GM19372 (cell line): ENCODE results near the gene CCR7.
"Not testable (repeated sequence)": the region's sequence is repeated elsewhere in the genome, so short reads cannot be mapped to it uniquely, and the experiment has no call there.

Experiments
- ATAC-seq: cut with Tn5 transposase; IDR thresholded peaks from one replicate; pipeline ENCODE4 v1.9.1; 2021; ENCODE audit warnings: mild to moderate bottlenecking, low read depth, moderate library complexity; ENCODE audit not compliant: unreplicated experiment

CCR7 gene

GRCh38 chr17:40597556-40598300, 32.5 kb upstream of the CCR7 start:
- no peak for ATAC-seq

- no peak for ATAC-seq
These were observed 31.9 kb upstream of the CCR7 start for GRCh38 chr17:40597156-40597555.

GRCh38 chr17:40596261-40596919, 31.1 kb upstream of the CCR7 start:
- no peak for ATAC-seq

DNA sequence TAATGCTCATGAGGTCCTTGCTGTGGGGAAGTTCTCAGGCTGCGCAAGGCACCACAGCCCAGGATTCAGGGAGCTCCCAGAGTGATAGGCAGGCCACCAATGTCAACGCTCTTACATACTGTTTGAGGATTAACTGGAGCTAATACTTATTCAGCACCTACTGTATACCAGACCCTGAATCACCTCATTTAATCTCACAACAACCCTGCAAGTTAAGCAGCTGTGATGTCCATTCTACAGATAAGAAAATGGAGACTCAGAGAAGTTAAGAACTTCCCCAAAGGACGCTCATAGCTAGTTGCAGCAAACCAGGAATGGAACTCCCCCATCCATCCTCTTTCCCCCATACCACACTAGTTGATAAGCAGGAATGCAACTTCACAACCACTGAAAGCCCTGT, 25.5 kb upstream of the CCR7 start:
- ATAC-seq: no peak

GRCh38 chr17:40588552-40588951, 23.3 kb upstream of the CCR7 start:
- no peak for ATAC-seq

GRCh38 chr17:40586264-40586663, 21.0 kb upstream of the CCR7 start:
- ATAC-seq: not testable (repeated sequence)

DNA sequence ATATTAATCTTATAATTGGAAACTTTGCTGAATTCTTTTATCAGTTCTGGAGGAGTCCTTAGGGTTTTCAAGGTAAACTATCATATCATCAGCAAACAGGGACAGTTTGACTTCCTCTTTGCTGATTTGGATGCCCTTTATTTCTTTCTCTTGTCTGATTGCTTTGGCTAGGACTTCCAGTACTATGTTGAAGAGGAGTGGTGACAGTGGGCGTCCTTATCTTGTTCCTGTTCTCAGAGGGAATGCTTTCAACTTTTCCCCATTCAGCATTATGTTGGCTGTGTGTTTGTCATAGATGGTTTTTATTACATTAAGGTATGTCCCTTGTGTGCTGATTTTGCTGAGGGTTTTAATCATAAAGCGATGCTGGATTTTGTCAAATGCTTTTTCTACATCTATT, 19.7 kb upstream of the CCR7 start:
- not testable (repeated sequence) for ATAC-seq

DNA sequence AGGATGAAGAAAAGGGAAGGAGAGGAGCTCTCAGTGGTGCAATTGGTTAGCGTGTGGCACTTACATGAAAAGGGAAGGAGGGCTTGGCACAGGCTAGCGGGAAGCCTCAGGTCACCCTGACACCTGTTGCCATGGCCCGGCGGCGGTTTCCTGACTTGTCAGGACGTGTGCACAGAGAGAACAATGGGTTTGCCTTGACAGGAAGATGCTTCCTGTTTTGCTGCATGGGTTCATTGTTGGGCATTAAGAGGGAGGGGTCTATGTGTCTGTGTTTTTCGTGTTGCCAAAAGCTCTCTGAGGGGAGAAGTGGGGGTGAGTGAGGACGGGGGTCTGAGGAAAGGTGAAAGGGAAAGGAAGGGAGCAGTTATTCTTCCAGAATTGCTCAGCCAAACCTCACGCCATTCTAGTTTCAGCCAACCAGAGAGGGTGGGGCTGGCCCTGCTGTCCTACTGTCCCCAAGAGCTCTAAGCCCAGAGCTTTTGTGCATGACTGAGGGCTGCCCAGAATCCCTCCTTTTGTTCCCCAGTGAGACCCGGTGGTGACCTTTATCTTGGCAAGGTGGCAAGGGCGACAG, 17.1 kb upstream of the CCR7 start:
- ATAC-seq: peak; percentile 71

DNA sequence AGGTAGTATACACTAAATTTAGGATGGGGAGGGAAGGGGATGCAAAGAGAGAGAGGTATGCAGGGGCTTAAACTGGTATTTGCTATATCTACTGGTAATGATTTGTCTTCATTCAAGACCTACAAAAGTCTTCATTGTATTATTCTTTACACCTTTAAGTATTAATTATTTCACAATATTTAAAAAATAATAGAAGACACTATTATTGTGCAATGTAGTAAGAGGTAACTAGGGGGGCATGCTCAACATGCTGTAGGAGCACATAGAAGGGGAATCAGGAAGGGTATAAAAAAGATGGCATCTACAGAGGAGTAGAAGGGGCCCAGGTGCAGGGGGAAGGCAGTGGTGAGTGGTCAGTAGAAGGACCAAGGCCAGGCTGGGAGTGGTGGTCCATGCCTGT, 14.9 kb upstream of the CCR7 start:
- ATAC-seq: no peak

DNA sequence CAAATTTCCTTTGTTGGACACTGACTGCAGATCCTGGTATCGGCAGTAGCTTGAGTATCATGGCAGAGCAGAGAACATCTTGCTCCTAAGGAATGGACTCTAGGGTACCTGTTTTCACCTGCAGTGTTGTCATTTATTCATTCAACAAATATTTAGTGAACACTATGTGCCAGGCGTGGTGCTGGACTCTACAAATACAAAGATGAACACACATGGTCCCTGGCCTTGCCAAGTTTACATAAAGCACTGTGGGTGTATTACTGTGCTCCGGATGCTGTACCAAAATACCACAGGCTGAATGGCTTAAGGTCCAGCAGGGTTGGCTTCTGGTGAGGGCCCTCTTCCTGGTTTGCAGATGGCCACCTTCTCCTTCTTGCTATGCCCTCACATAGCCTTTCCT, 14.2 kb upstream of the CCR7 start:
- ATAC-seq: no peak

GRCh38 chr17:40577611-40578065, 12.4 kb upstream of the CCR7 start:
- no peak for ATAC-seq

DNA sequence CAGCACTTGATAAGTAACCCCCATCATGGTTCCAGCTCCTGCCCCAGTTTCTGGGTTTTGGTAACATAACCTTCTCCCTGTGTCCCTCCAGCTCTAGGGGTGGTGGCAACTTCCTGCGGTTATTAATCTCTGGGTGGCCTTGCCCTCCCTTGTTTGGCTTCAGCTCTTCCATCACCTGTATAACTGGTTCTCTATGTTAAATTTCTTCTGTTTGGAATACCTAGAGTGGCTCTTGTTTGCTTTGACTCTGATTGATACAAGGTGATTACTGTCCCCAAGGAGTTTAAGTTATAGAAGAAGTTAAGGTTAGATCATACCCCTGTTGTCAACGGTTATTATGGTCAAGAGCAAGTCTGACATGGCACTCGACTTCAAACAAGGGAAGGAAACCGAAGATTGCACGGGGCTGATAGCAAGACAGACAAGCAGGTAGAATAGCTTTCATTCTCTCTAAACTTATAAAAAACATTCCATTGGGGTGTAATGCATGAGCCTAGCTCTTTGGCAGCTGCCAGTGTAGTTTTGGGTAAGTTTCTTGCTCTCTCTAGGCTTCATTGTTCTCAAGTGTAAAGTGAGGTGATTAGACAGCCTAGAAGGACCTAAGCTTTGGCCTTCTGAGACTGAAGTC, 11.0 kb upstream of the CCR7 start:
- ATAC-seq: no peak

DNA sequence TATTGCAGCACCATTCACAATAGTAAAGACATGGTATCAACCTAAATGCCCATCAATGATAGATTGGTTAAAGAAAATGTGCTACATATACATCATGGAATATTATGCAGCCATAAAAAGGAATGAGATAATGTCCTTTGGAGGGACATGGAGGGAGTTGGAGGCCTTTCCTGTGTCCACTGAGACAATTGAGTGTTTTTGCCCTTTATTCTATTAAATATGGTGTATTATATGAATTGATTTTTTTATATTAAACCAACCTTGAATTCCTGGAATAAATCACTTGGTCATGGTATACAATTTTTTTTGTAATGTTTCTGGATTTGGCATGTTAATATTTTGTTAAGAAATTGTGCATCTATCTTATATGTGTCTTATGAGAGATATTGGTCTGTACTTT, 9.0 kb upstream of the CCR7 start:
- no peak for ATAC-seq

GRCh38 chr17:40572245-40572993, 7.1 kb upstream of the CCR7 start:
- ATAC-seq: not testable (repeated sequence)

GRCh38 chr17:40568074-40568836, 3.0 kb upstream of the CCR7 start:
- no peak for ATAC-seq

DNA sequence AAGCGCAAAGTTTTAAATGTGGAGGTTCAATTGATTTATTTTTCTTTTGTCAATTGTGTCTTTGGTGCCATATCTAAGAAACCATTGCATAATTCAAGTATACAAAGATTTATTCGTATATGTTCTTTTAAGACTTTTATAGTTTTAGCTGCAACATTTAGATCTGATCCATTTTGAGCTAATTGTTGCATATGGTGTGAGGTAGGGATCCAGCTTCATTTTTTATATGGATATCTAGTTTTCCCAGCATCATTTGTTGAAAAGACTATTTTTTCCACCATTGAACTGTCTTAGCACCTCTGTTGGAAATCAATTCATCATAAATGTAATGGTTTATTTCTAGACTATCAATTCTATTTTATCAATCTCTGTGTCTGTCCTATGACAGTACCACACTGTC, 2.1 kb upstream of the CCR7 start:
- ATAC-seq: no peak

DNA sequence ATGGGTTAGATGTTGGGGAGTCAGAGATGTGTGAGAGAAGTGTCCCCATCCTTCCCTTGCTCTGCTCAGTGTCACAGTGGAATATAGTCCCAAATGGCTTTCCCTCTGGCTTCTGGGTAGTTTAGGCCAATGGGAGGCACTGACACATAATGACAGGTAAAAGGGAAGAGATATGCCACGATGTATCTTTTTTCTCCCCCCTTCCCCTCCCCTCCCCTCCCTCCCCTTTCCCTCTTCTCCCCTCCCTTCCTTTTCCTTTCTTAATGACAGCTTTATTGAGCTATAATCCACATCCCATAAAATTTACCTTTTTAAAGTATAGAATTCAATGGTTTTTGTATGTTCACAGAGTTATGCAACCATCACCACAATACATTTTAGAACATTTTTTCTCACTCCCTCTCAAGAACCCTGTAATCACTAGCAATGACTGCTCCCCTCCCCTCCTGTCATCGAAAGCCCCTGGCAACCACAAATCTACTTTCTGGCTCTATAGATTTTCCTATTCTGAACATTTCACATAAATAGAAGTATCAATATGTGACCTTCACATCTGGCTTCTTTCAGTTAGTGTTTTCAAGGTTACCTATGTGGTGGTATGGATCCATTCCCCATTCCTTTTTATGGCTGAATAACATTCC, 617 bp upstream of the CCR7 start:
- no peak for ATAC-seq

GRCh38 chr17:40564195-40564882, 933 bp downstream of the CCR7 start:
- no peak for ATAC-seq
